ENCODE measurements around the gene PLGRKT. TPM values are rescaled to one million over a fixed set of nuclear protein-coding genes. Genes with fewer than 3 reads are reported as not detected.

PLGRKT gene, protein sequence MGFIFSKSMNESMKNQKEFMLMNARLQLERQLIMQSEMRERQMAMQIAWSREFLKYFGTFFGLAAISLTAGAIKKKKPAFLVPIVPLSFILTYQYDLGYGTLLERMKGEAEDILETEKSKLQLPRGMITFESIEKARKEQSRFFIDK
- total RNA-seq: 22.9 and 28.3 TPM in 2 replicates

GRCh38 chr9:5437254-5438216, at the start of gene PLGRKT:
TSS of gene PLGRKT (minus strand) at chr9:5437925. CDS start at chr9:5431977, 5,948 bp downstream.
- Histone ChIP-seq H3K36me3 (ENCODE audit: control insufficient read depth, insufficient read depth, low read length) (no peaks in the 10 kb centered on the region), H3K4me3 (ENCODE audit: low read depth, low read length) (peak within 1 kb of the TSS; percentile 78), H3K27me3 (ENCODE audit: control insufficient read depth, insufficient read depth, low read length) (no peaks in the 10 kb centered on the region)
- DNase-seq (ENCODE audit: low read depth) (peak; percentile 89), FAIRE-seq (no peak)
- peak; percentile 35 for TF ChIP-seq CTCF (IDR thresholded peaks at IDR 0.05; ENCODE audit: insufficient read depth, low read length, severe bottlenecking)

DNA sequence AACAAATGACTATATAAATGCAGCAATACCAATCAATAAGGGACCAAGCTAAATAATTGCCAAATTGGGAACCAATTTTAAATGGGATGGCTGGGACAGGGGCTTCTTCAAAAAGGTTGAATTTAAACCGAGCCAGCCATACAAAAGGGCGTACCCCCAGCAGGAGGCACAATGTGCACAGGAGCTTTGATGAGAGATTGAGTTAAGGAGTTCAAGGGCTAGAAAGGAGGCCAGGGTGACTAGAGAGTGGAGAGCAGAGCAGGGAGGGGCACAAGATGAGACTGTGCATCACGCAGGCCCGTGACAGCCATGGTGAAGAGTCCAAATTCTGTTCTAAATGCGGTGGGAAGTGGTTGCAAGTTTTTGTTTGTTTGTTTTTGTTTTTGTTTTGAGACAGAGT, 49.3 kb upstream of the PLGRKT start:
- DNase-seq (ENCODE audit: low read depth): no peak
- Histone ChIP-seq H3K27me3 (ENCODE audit: control insufficient read depth, insufficient read depth, low read length) (no peaks in the 10 kb centered on the region), H3K4me3 (ENCODE audit: low read depth, low read length) (no peak overlapping the region), H3K36me3 (ENCODE audit: control insufficient read depth, insufficient read depth, low read length) (no peaks in the 10 kb centered on the region)
- TF ChIP-seq CTCF (IDR thresholded peaks at IDR 0.05; ENCODE audit: insufficient read depth, low read length, severe bottlenecking): no peak
- FAIRE-seq: no peak

DNA sequence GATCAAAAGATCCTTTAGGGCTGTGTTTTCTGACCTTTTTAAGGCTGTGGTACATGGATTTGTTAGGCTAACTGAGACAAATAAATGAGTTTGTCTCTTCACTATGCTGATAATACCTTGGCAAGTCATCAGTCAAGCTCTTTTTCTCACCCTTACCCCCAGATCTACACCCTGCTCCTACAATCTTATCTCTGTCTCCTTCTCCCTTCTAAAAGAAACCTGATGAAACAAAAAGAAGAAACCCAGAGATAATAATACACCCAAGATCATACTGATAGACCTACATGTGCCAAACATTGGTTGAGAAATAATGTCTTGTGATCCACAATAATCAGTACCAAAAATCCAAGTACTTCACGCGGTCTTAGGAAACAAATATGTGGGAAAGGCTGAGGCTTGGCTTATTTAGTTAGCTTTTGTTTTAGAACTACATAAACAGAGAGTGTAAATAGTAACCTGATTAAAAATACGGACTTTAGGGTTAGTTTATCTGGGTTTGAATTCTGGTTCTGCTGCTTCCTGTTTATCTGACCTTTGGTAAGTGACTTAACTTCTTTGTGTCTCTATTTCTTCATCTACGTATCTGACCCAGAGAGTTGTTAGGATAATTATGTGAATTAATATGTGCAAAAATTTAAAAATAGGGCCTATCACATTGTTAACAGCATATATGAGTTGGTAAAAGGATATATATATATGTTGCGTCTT, 47.8 kb upstream of the PLGRKT start:
- H3K36me3 ChIP-seq (ENCODE audit: control insufficient read depth, insufficient read depth, low read length): no peaks in the 10 kb centered on the region
- H3K27me3 ChIP-seq (ENCODE audit: control insufficient read depth, insufficient read depth, low read length): no peaks in the 10 kb centered on the region
- H3K4me3 ChIP-seq (ENCODE audit: low read depth, low read length): no peak overlapping the region
- no peak for FAIRE-seq
- DNase-seq (ENCODE audit: low read depth): no peak
- TF ChIP-seq CTCF (IDR thresholded peaks at IDR 0.05; ENCODE audit: insufficient read depth, low read length, severe bottlenecking): no peak

DNA sequence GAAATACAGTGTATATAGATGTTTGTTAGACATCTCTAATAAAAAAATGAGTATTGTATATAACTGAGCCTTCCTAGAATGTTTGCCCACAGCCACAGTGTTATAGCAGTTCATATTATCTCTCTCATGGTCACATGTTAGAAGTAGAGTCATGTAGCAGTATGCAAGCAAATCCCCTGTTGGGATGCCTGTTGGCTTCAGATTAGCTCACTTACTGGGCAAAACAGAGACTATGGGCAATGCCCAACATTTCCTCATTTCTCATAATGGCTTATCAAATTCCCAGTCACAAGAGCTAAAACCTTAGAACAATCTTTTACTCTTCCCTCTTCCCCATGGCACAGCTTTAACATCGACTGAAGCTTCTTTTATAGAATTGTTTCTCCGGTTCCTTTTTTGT, 45.6 kb upstream of the PLGRKT start:
- H3K36me3 ChIP-seq (ENCODE audit: control insufficient read depth, insufficient read depth, low read length): no peaks in the 10 kb centered on the region
- no peak for TF ChIP-seq CTCF (IDR thresholded peaks at IDR 0.05; ENCODE audit: insufficient read depth, low read length, severe bottlenecking)
- no peaks in the 10 kb centered on the region for H3K27me3 ChIP-seq (ENCODE audit: control insufficient read depth, insufficient read depth, low read length)
- FAIRE-seq: no peak
- DNase-seq (ENCODE audit: low read depth): no peak
- H3K4me3 ChIP-seq (ENCODE audit: low read depth, low read length): no peak overlapping the region

GRCh38 chr9:5482194-5482593, 44.5 kb upstream of the PLGRKT start:
- no peak for TF ChIP-seq CTCF (IDR thresholded peaks at IDR 0.05; ENCODE audit: insufficient read depth, low read length, severe bottlenecking)
- Histone ChIP-seq H3K4me3 (ENCODE audit: low read depth, low read length) (no peak overlapping the region), H3K36me3 (ENCODE audit: control insufficient read depth, insufficient read depth, low read length) (no peaks in the 10 kb centered on the region), H3K27me3 (ENCODE audit: control insufficient read depth, insufficient read depth, low read length) (no peaks in the 10 kb centered on the region)
- FAIRE-seq: no peak
- no peak for DNase-seq (ENCODE audit: low read depth)

Measured in bronchial epithelial cell (primary cell).